Activated CD4-positive, CD25-positive, alpha-beta regulatory T cell treated with anti-CD3 and anti-CD28 coated beads, Interleukin-2, amount 50 U/mL, for 72 hours (primary cell): ENCODE data around the gene STK31.
"Not testable (repeated sequence)": the region's sequence is repeated elsewhere in the genome, so short reads cannot be mapped to it uniquely, and the experiment has no call there.

Source experiments
- DNase-seq: peaks from one replicate; pipeline ENCODE4 v3.0.0; 2021

Gene STK31

GRCh38 chr7:23804707-23805106, 94.7 kb downstream of the STK31 start:
- no peak for DNase-seq

- no peak for DNase-seq
Observed at GRCh38 chr7:23808421-23808820, 98.4 kb downstream of the STK31 start.

GRCh38 chr7:23810099-23810498, 100.1 kb downstream of the STK31 start:
- no peak for DNase-seq

GRCh38 chr7:23811540-23811939, 101.5 kb downstream of the STK31 start:
- no peak for DNase-seq

- not testable (repeated sequence) for DNase-seq
Observed at GRCh38 chr7:23828125-23828524, 118.1 kb downstream of the STK31 start.

- DNase-seq, result not testable (repeated sequence)
Observed at GRCh38 chr7:23832733-23833132, 122.7 kb downstream of the STK31 start.

- no peak for DNase-seq
Observed at GRCh38 chr7:23833405-23833804, 123.4 kb downstream of the STK31 start.

- DNase-seq, result not testable (repeated sequence)
Observed at GRCh38 chr7:23844837-23845236, 134.8 kb downstream of the STK31 start.

- no peak for DNase-seq
Observed at GRCh38 chr7:23852135-23852534, 142.1 kb downstream of the STK31 start.

GRCh38 chr7:23852988-23853387, 143.0 kb downstream of the STK31 start:
- DNase-seq, result no peak

- DNase-seq, result no peak
Observed at GRCh38 chr7:23863209-23863787, 153.3 kb downstream of the STK31 start.

- no peak for DNase-seq
Observed at GRCh38 chr7:23864973-23865372, 155.0 kb downstream of the STK31 start.

- DNase-seq, result no peak
Observed at GRCh38 chr7:23873306-23873705, 163.3 kb downstream of the STK31 start.

- not testable (repeated sequence) for DNase-seq
Observed at GRCh38 chr7:23876526-23876925, 166.5 kb downstream of the STK31 start.
